Measurements from ENCODE around the gene DNAH1.
A peak's percentile ranks its signal among the peaks of the same experiment; 100 is the strongest.

The DNAH1 gene

DNA sequence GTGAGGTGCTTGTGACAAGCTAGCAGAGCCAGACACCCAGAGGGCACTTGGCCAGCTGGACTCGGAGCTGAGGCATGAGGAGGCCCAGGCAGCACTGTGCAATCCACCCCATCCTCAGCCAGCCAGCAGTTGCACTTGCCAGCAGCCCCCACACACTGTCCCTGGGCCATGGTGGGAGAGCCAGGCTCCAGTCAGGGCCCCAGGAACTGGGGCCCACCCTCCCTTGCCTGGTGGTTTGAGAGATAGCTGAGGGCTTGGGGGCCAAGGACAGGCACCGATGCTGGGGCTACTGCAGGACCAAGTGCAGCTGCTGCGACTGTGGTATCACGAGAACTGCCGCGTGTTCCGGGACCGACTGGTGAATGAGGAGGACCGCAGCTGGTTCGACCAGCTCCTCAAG lies 63.5 kb downstream of the DNAH1 start:
- Histone ChIP-seq H3K36me3 (ENCODE audit: control insufficient read depth, insufficient read depth, low read length) (no peaks in the 10 kb centered on the region), H3K9ac (ENCODE audit: low read depth, low read length) (no peak overlapping the region), H3K27me3 (ENCODE audit: control insufficient read depth, insufficient read depth, low read length) (no peaks in the 10 kb centered on the region), H3K9me3 (ENCODE audit: control insufficient read depth, insufficient read depth, low read length) (no peaks in the 10 kb centered on the region), H3K4me1 (ENCODE audit: control insufficient read depth, insufficient read depth, low read length) (no peaks in the 10 kb centered on the region), H3K4me3 (ENCODE audit: low read depth, low read length) (no peak overlapping the region)

DNA sequence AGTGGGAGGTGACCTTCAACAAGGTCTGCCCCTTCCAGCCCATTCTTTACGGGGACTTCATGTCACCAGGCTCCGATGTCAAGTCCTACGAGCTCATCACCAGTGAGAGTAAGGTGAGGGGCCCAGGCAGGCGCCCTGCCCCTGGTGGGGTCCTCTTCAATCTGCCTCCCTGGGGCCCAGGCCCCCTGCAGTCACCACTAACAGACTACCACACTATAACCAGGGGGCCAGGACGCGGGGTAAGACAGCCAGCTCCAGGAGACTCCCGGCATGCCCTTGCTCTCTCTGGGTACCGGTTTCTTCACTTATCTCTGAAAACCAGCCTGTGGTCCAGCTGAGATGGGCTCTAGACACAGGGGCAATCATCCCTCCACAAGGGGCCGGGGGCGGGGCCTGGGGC lies 63.9 kb downstream of the DNAH1 start:
- Histone ChIP-seq H3K27me3 (ENCODE audit: control insufficient read depth, insufficient read depth, low read length) (no peaks in the 10 kb centered on the region), H3K4me3 (ENCODE audit: low read depth, low read length) (no peak overlapping the region), H3K9ac (ENCODE audit: low read depth, low read length) (no peak overlapping the region), H3K9me3 (ENCODE audit: control insufficient read depth, insufficient read depth, low read length) (no peaks in the 10 kb centered on the region), H3K4me1 (ENCODE audit: control insufficient read depth, insufficient read depth, low read length) (peaks cover 2% of the 10 kb centered on the region), H3K36me3 (ENCODE audit: control insufficient read depth, insufficient read depth, low read length) (no peaks in the 10 kb centered on the region)

DNA sequence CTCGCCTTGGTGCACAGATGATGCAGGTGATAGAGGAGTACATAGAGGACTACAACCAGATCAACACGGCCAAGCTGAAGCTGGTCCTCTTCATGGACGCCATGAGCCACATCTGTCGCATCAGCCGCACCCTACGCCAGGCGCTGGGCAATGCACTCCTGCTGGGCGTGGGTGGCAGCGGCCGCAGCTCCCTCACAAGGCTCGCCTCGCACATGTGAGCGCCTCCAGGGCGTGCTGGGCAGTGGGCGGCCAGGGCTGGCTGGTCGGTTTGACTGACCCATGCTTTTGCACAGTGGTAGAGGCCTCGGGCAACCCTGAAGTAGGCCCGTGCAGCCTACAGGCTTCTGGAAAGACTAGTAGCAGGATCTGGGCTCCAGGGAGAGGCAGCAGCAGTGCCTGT lies 65.5 kb downstream of the DNAH1 start:
- Histone ChIP-seq H3K9ac (ENCODE audit: low read depth, low read length) (no peak overlapping the region), H3K4me3 (ENCODE audit: low read depth, low read length) (no peak overlapping the region), H3K4me1 (ENCODE audit: control insufficient read depth, insufficient read depth, low read length) (peaks cover 2% of the 10 kb centered on the region), H3K36me3 (ENCODE audit: control insufficient read depth, insufficient read depth, low read length) (no peaks in the 10 kb centered on the region), H3K27me3 (ENCODE audit: control insufficient read depth, insufficient read depth, low read length) (no peaks in the 10 kb centered on the region), H3K9me3 (ENCODE audit: control insufficient read depth, insufficient read depth, low read length) (no peaks in the 10 kb centered on the region)

DNA sequence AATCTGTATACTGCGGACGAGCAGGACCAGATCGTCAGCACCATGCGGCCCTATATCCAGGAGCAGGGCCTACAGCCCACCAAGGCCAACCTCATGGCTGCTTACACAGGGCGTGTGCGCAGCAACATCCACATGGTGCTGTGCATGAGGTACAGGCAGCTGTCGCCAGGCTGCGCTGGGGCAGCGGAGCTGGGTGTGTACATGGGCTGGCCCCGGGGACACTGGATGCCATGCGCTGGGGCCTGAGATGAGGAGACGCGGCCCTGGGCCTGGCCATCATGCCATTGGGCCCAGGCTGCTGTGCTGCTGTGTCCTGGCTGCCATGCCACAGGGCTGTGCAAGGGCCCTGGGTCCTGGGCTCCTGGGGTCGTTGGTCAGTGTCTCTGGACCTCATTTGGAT lies 67.3 kb downstream of the DNAH1 start:
- peaks cover 2% of the 10 kb centered on the region for H3K4me1 ChIP-seq (ENCODE audit: control insufficient read depth, insufficient read depth, low read length)
- H3K9ac ChIP-seq (ENCODE audit: low read depth, low read length) = no peak overlapping the region
- H3K9me3 ChIP-seq (ENCODE audit: control insufficient read depth, insufficient read depth, low read length) = no peaks in the 10 kb centered on the region
- H3K4me3 ChIP-seq (ENCODE audit: low read depth, low read length) = no peak overlapping the region
- no peaks in the 10 kb centered on the region for H3K27me3 ChIP-seq (ENCODE audit: control insufficient read depth, insufficient read depth, low read length)
- H3K36me3 ChIP-seq (ENCODE audit: control insufficient read depth, insufficient read depth, low read length) = no peaks in the 10 kb centered on the region

DNA sequence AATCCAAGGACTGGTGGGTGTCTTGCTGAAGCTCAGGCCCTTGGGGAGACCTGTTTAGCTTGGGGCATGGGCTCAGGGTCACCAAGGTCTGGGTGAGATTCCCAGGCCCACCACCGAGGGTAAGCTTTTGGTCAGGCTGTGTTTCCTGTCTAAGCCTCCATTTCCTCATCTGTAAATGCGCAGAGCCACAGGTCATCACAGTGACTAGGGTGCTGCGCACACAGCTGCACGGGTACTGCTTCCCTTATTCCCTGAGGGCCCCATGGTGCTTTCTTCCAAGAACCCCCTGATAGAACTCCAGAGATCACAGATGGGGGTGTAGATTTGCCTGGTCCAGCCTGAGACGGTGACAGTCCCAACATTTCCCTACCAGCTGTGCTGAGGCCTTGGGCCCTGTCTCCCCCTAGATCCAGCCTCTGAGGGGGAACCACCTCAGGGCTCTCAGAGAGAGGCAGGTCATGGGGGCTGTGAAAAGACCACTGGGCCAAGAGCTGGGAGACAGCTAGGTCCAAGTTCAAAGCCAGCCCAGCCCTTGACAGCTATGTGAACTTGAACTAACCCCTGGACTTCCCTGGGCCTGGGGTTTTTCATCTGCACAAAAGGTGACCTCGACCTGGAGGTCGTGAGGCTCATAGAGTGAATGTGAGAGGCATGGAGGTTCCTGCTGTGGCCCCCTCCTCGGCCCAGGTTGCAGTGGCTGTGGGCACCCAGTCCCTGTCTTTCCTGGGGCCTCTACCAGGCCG lies 68.1 kb downstream of the DNAH1 start:
- Histone ChIP-seq H3K9ac (ENCODE audit: low read depth, low read length) (peak overlapping the region; percentile 47), H3K4me1 (ENCODE audit: control insufficient read depth, insufficient read depth, low read length) (peaks cover 2% of the 10 kb centered on the region)

DNA sequence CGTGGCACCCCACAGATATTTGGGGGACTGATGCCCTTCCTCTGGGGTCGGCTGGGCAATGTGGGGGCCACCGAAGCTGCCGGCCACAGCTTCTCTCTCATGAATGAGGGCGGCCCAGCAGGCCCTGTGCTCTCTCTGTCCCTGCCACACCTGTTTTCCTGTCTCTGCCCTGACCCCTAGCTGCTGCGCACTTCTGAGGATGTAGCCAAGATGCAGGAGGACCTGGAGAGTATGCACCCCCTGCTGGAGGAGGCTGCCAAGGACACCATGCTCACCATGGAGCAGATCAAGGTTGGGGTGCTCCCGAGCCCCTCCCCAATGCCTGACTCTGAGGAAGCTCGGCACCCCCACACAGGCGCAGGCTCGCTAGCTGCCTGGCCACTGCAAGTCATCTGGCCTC lies 69.0 kb downstream of the DNAH1 start:
- H3K27me3 ChIP-seq (ENCODE audit: control insufficient read depth, insufficient read depth, low read length) = no peaks in the 10 kb centered on the region
- H3K4me1 ChIP-seq (ENCODE audit: control insufficient read depth, insufficient read depth, low read length) = peaks cover 2% of the 10 kb centered on the region
- no peaks in the 10 kb centered on the region for H3K36me3 ChIP-seq (ENCODE audit: control insufficient read depth, insufficient read depth, low read length)
- H3K4me3 ChIP-seq (ENCODE audit: low read depth, low read length) = no peak overlapping the region
- no peak overlapping the region for H3K9ac ChIP-seq (ENCODE audit: low read depth, low read length)
- no peaks in the 10 kb centered on the region for H3K9me3 ChIP-seq (ENCODE audit: control insufficient read depth, insufficient read depth, low read length)

More for the DNA sequence above, 68.1 kb downstream of the DNAH1 start:
- no peak overlapping the region for H3K4me3 ChIP-seq (ENCODE audit: low read depth, low read length)
- no peaks in the 10 kb centered on the region for H3K27me3 ChIP-seq (ENCODE audit: control insufficient read depth, insufficient read depth, low read length)
- H3K9me3 ChIP-seq (ENCODE audit: control insufficient read depth, insufficient read depth, low read length) = no peaks in the 10 kb centered on the region
- no peaks in the 10 kb centered on the region for H3K36me3 ChIP-seq (ENCODE audit: control insufficient read depth, insufficient read depth, low read length)

DNA sequence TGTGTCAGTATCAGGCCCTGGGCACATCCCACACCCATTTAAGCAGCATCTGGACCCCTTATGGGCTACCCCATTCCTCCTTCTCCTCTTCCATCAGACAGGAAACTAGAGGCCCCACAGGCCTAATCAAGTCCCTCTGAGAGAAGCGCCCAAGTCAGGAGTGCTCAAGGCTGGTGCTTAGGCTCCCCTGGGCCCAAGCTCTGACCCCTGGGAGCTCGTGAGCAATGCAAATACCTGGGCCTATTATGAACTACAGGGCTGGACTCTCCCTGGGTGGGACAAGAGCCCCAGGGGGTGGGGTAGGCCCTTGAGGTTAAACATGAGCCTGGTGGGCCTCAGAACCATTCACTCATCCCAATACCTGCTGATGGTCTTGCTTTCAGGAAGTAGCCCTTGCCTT lies 71.4 kb downstream of the DNAH1 start:
- H3K36me3 ChIP-seq (ENCODE audit: control insufficient read depth, insufficient read depth, low read length) = no peaks in the 10 kb centered on the region
- H3K4me1 ChIP-seq (ENCODE audit: control insufficient read depth, insufficient read depth, low read length) = peaks cover 2% of the 10 kb centered on the region
- H3K4me3 ChIP-seq (ENCODE audit: low read depth, low read length) = no peak overlapping the region
- H3K9ac ChIP-seq (ENCODE audit: low read depth, low read length) = no peak overlapping the region
- no peaks in the 10 kb centered on the region for H3K27me3 ChIP-seq (ENCODE audit: control insufficient read depth, insufficient read depth, low read length)
- H3K9me3 ChIP-seq (ENCODE audit: control insufficient read depth, insufficient read depth, low read length) = no peaks in the 10 kb centered on the region

DNA sequence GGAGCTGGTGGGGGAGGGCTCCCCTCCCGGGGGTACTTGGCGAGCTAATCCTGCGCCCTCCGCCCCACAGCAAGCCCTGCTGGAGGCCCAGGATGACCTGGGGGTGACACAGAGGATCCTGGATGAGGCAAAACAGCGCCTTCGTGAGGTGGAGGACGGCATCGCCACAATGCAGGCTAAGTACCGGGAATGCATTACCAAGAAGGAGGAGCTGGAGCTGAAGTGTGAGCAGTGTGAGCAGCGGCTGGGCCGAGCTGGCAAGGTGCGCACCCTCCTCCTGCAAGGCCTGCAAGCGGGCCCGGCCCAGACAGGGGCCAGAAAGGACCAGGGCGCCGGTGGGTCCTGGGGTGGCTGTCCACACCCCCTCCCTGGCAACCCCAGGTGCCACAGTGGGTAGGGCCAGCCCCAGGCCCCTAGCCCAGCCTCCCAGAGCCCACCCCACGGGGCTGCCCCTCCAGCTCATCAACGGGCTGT lies 72.3 kb downstream of the DNAH1 start:
- H3K27me3 ChIP-seq (ENCODE audit: control insufficient read depth, insufficient read depth, low read length) = no peaks in the 10 kb centered on the region
- no peaks in the 10 kb centered on the region for H3K36me3 ChIP-seq (ENCODE audit: control insufficient read depth, insufficient read depth, low read length)
- no peak overlapping the region for H3K4me3 ChIP-seq (ENCODE audit: low read depth, low read length)
- no peak overlapping the region for H3K9ac ChIP-seq (ENCODE audit: low read depth, low read length)
- peaks cover 2% of the 10 kb centered on the region for H3K4me1 ChIP-seq (ENCODE audit: control insufficient read depth, insufficient read depth, low read length)
- H3K9me3 ChIP-seq (ENCODE audit: control insufficient read depth, insufficient read depth, low read length) = no peaks in the 10 kb centered on the region

DNA sequence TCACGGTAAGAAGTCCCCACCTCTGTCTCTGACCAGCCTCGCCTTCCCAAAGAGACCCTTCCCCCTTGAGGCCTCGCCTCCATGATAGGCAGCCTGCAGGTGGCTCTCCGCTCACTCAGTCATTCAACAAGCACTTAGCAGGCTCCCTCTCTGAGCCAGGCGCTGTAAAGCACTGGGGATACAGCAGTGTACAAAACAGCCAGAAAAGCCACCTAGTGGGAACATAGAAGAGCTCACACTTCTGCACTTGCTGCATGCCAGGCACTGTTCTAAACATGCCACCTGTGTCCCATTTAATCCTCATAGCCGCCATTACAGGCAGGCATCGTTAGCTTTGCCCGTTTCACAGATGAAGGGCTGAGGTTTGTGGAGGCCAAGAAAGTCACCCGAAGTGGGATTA lies 72.8 kb downstream of the DNAH1 start:
- Histone ChIP-seq H3K4me3 (ENCODE audit: low read depth, low read length) (no peak overlapping the region), H3K9ac (ENCODE audit: low read depth, low read length) (no peak overlapping the region), H3K9me3 (ENCODE audit: control insufficient read depth, insufficient read depth, low read length) (no peaks in the 10 kb centered on the region), H3K4me1 (ENCODE audit: control insufficient read depth, insufficient read depth, low read length) (peaks cover 2% of the 10 kb centered on the region), H3K27me3 (ENCODE audit: control insufficient read depth, insufficient read depth, low read length) (no peaks in the 10 kb centered on the region), H3K36me3 (ENCODE audit: control insufficient read depth, insufficient read depth, low read length) (no peaks in the 10 kb centered on the region)

DNA sequence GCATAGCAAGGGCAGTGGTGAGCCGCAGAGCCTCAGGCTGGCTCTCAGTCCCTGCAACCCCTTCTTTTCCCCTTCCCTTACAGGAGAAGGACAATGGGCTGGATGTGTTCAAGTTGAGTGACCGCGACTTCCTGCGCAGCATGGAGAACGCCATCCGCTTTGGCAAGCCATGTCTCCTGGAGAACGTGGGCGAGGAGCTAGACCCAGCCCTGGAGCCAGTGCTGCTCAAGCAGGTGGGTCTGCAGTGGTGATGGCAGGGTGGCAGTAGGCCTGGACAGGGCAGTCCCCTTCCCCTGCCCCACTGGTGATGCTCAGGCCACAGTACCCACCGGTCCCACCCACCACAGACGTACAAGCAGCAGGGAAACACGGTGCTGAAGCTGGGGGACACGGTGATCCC lies 75.0 kb downstream of the DNAH1 start:
- Histone ChIP-seq H3K9ac (ENCODE audit: low read depth, low read length) (no peak overlapping the region), H3K36me3 (ENCODE audit: control insufficient read depth, insufficient read depth, low read length) (no peaks in the 10 kb centered on the region), H3K4me1 (ENCODE audit: control insufficient read depth, insufficient read depth, low read length) (no peaks in the 10 kb centered on the region), H3K27me3 (ENCODE audit: control insufficient read depth, insufficient read depth, low read length) (no peaks in the 10 kb centered on the region), H3K4me3 (ENCODE audit: low read depth, low read length) (no peak overlapping the region), H3K9me3 (ENCODE audit: control insufficient read depth, insufficient read depth, low read length) (no peaks in the 10 kb centered on the region)

DNA sequence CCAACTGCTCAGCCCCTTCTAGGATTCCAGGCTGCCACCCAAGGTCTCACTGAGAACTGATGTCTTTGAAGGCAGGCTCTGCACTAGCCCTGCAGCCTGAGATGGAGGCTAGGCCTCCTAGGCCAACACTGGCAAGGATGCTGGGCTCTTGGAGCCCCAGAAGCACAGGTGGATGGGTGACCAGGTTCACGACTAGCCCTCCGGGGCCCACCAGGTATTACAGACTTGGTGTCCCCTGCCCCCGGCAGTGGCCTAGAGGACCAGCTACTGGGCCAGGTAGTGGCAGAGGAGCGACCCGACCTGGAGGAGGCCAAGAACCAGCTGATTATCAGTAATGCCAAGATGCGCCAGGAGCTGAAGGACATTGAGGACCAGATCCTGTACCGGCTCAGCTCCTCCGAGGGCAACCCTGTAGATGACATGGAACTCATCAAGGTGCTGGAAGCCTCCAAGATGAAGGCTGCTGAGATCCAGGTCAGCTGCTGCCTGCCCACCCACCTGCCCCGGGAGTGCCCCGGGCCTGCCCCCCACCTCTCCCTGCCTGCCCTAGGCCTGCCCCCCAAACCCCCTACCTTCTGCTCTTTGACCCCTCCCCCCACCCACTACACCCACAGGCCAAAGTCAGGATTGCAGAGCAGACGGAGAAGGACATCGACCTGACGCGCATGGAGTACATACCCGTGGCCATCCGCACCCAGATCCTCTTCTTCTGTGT lies 76.3 kb downstream of the DNAH1 start:
- Histone ChIP-seq H3K36me3 (ENCODE audit: control insufficient read depth, insufficient read depth, low read length) (no peaks in the 10 kb centered on the region), H3K4me3 (ENCODE audit: low read depth, low read length) (no peak overlapping the region), H3K27me3 (ENCODE audit: control insufficient read depth, insufficient read depth, low read length) (no peaks in the 10 kb centered on the region), H3K9ac (ENCODE audit: low read depth, low read length) (no peak overlapping the region), H3K9me3 (ENCODE audit: control insufficient read depth, insufficient read depth, low read length) (no peaks in the 10 kb centered on the region), H3K4me1 (ENCODE audit: control insufficient read depth, insufficient read depth, low read length) (no peaks in the 10 kb centered on the region)

DNA sequence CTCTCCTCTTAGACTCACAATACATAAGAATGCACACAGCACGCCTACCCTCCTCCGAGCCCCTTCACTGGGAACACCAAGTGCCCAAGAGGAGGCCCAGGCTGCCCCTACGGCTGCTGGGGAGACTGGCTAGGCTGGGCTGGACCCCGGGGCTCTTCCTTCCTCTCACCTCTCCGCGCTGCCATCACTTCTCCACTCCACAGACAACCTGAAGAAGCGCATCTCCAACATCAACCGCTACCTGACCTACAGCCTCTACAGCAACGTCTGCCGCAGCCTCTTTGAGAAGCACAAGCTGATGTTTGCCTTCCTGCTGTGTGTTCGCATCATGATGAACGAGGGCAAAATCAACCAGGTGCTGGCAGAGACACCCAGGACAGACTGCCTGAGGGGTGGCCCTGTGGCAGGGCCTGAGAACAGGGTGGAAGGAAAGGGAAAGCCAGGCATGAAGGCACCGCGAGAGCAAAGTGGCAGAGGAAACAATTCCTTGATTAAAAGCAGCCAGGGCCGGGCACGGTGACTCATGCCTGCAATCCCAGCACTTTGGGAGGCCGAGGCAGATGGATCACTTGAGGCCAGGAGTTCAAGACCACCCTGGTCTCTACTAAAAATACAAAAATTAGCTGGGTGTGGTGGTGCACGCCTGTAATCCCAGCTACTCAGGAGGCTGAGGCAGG lies 77.2 kb downstream of the DNAH1 start:
- no peak overlapping the region for H3K9ac ChIP-seq (ENCODE audit: low read depth, low read length)
- H3K4me1 ChIP-seq (ENCODE audit: control insufficient read depth, insufficient read depth, low read length) = no peaks in the 10 kb centered on the region
- H3K9me3 ChIP-seq (ENCODE audit: control insufficient read depth, insufficient read depth, low read length) = no peaks in the 10 kb centered on the region
- H3K4me3 ChIP-seq (ENCODE audit: low read depth, low read length) = no peak overlapping the region
- no peaks in the 10 kb centered on the region for H3K36me3 ChIP-seq (ENCODE audit: control insufficient read depth, insufficient read depth, low read length)
- H3K27me3 ChIP-seq (ENCODE audit: control insufficient read depth, insufficient read depth, low read length) = no peaks in the 10 kb centered on the region
